H1 (cell line): ENCODE data around the gene GRIA3. TPM values are rescaled to one million over a fixed set of nuclear protein-coding genes. Genes with fewer than 3 reads are reported as not detected.
A peak's percentile ranks its signal among the peaks of the same experiment; 100 is the strongest.

Experiments
- CTCF ChIA-PET: fragments of 300-600 bp; sonication (Branson Sonifier 250); formaldehyde crosslinking; loops from one replicate; lab custom pipeline; 2021; ENCODE audit not compliant: partially characterized antibody; lab: Charles Lee
- POLR2A ChIA-PET: fragments of 300-600 bp; sonication (Branson Sonifier 250); formaldehyde crosslinking; loops from one replicate; lab custom pipeline; 2021; ENCODE audit warnings: inconsistent platforms; ENCODE audit not compliant: partially characterized antibody; lab: Charles Lee
- DNase-seq, 2 experiments: peaks; one replicate each; pipeline versions ENCODE4 v3.0.0 to v3.0.0-alpha.2; 2010 to 2022; ENCODE audit warnings: low spot score in 2 of 2, low read depth in 1 of 2, mixed read lengths in 1 of 2
- FAIRE-seq: peaks from 2 replicates; lab custom pipeline; 2011; peaks lifted over from hg19 to GRCh38; lab: Jason Lieb, UNC
- H2AFZ ChIP-seq: 2 replicates; pipeline ENCODE4 v1.8.1; 2012; ENCODE audit warnings: low read length, inconsistent platforms
- H2AK5ac ChIP-seq: 2 replicates; pipeline ENCODE4 v1.6.1; 2013; ENCODE audit warnings: low read depth, low read length
- H2BK120ac ChIP-seq: replicated peaks from 2 replicates; pipeline ENCODE3; 2013; ENCODE audit warnings: low read depth, low read length, inconsistent platforms
- H2BK12ac ChIP-seq: 2 replicates; pipeline ENCODE4 v1.6.1; 2013; ENCODE audit warnings: low read depth, low read length
- H2BK15ac ChIP-seq: 2 replicates; pipeline ENCODE4 v1.6.1; 2013; ENCODE audit warnings: low read length
- H2BK20ac ChIP-seq: 2 replicates; pipeline ENCODE4 v1.6.1; 2013; ENCODE audit warnings: low read length
- H2BK5ac ChIP-seq: 2 replicates; pipeline ENCODE4 v1.6.1; 2013; ENCODE audit warnings: low read depth, low read length
- H3K14ac ChIP-seq: 2 replicates; pipeline ENCODE4 v1.6.1; 2013; ENCODE audit warnings: inconsistent platforms; ENCODE audit not compliant: insufficient read length
- H3K18ac ChIP-seq: 2 replicates; pipeline ENCODE4 v1.6.1; 2013; ENCODE audit warnings: low read length; ENCODE audit errors: extremely low read depth
- H3K23ac ChIP-seq: 2 replicates; pipeline ENCODE4 v1.6.1; 2013; ENCODE audit warnings: inconsistent platforms; ENCODE audit not compliant: insufficient read length
- H3K23me2 ChIP-seq: 2 replicates; pipeline ENCODE4 v1.6.1; 2013; ENCODE audit warnings: low read depth, low read length
- H3K27ac ChIP-seq: 2 replicates; pipeline ENCODE4 v1.6.1; 2011; ENCODE audit warnings: low read depth, low read length, inconsistent platforms
- H3K27me3 ChIP-seq, 4 experiments: replicated peaks in 1 of 4; 1 replicate in 1 of 4; 2 replicates in 3 of 4; pipeline versions ENCODE4 v1.6.1 to v1.8.1; 2011 to 2013; ENCODE audit warnings: low read length in 3 of 4, mild to moderate bottlenecking in 3 of 4, inconsistent platforms in 2 of 4, mixed read lengths in 2 of 4, moderate library complexity in 1 of 4; ENCODE audit not compliant: control insufficient read depth in 3 of 4, insufficient read depth in 3 of 4; ENCODE audit errors: extremely low read depth in 1 of 4
- H3K36me3 ChIP-seq, 4 experiments: 2 replicates each; pipeline versions ENCODE4 v1.6.1 to v1.8.1; 2011 to 2013; ENCODE audit warnings: mild to moderate bottlenecking in 4 of 4, low read length in 3 of 4, moderate library complexity in 2 of 4, control low read depth in 1 of 4, inconsistent platforms in 1 of 4; ENCODE audit not compliant: insufficient read depth in 4 of 4, control insufficient read depth in 2 of 4
- H3K4ac ChIP-seq: replicated peaks from 2 replicates; pipeline ENCODE3; 2013; ENCODE audit warnings: low read length, low read depth, mixed read lengths, inconsistent platforms; ENCODE audit not compliant: insufficient read length
- H3K4me1 ChIP-seq, 4 experiments: replicated peaks in 1 of 4; 1 replicate in 1 of 4; 2 replicates in 3 of 4; pipeline versions ENCODE4 v1.6.1 to v1.8.1; 2011 to 2013; ENCODE audit warnings: low read length in 3 of 4, inconsistent platforms in 2 of 4, mixed read lengths in 1 of 4; ENCODE audit not compliant: insufficient read depth in 4 of 4, control insufficient read depth in 3 of 4
- H3K4me2 ChIP-seq, 2 experiments: 2 replicates each; pipeline versions ENCODE4 v1.6.1 to v1.8.1; 2011 to 2013; ENCODE audit warnings: low read depth in 2 of 2, low read length in 2 of 2, control low read depth in 1 of 2, inconsistent platforms in 1 of 2, mild to moderate bottlenecking in 1 of 2; ENCODE audit not compliant: insufficient read depth in 1 of 2
- H3K4me3 ChIP-seq, 4 experiments: fragments of 200-600, 300-600 bp in 1 of 4; sonication (generic), shearing (Covaris generic), sonication (Bioruptor Twin) in 1 of 4; 2 replicates each; pipeline versions ENCODE4 v1.5.1 to v1.8.1; 2011 to 2016; ENCODE audit warnings: low read length in 4 of 4, low read depth in 3 of 4, control low read depth in 2 of 4, inconsistent platforms in 2 of 4, mild to moderate bottlenecking in 2 of 4, mixed read lengths in 1 of 4, moderate library complexity in 1 of 4; ENCODE audit not compliant: insufficient read depth in 2 of 4; ENCODE audit errors: extremely low read depth in 1 of 4
- H3K56ac ChIP-seq: replicated peaks from 2 replicates; pipeline ENCODE3; 2013; ENCODE audit warnings: low read depth, mild to moderate bottlenecking, mixed read lengths, low read length, inconsistent platforms; ENCODE audit not compliant: insufficient read length
- H3K79me1 ChIP-seq: 2 replicates; pipeline ENCODE4 v1.6.1; 2013; ENCODE audit warnings: low read depth, low read length, control low read depth
- H3K79me2 ChIP-seq, 2 experiments: 2 replicates each; pipeline versions ENCODE4 v1.6.1 to v1.8.1; 2012 to 2013; ENCODE audit warnings: low read length in 2 of 2, mild to moderate bottlenecking in 2 of 2, inconsistent platforms in 1 of 2; ENCODE audit not compliant: insufficient read depth in 2 of 2, control insufficient read depth in 1 of 2
- H3K9ac ChIP-seq, 4 experiments: replicated peaks in 1 of 4; 1 replicate in 1 of 4; 2 replicates in 3 of 4; pipeline versions ENCODE4 v1.6.1 to v1.8.1; 2011 to 2013; ENCODE audit warnings: low read depth in 3 of 4, low read length in 3 of 4, control low read depth in 2 of 4, mild to moderate bottlenecking in 2 of 4, moderate library complexity in 2 of 4, inconsistent platforms in 1 of 4; ENCODE audit errors: extremely low read depth in 1 of 4
- H3K9me3 ChIP-seq, 2 experiments: 2 replicates each; pipeline versions ENCODE4 v1.6.1 to v1.8.1; 2012 to 2013; ENCODE audit warnings: mild to moderate bottlenecking in 2 of 2, moderate library complexity in 2 of 2, control low read depth in 1 of 2, inconsistent platforms in 1 of 2, low read depth in 1 of 2, low read length in 1 of 2, mixed read lengths in 1 of 2; ENCODE audit not compliant: insufficient read depth in 2 of 2
- H4K20me1 ChIP-seq, 2 experiments: replicated peaks in 1 of 2; 2 replicates each; pipeline versions ENCODE3 to v1.8.1; 2011 to 2013; ENCODE audit warnings: inconsistent platforms in 2 of 2, low read length in 2 of 2, mild to moderate bottlenecking in 1 of 2; ENCODE audit not compliant: insufficient read depth in 2 of 2, control insufficient read depth in 1 of 2
- H4K5ac ChIP-seq: 2 replicates; pipeline ENCODE4 v1.6.1; 2013; ENCODE audit warnings: low read length, low read depth, mixed read lengths, inconsistent platforms; ENCODE audit not compliant: insufficient read length
- H4K8ac ChIP-seq: 2 replicates; pipeline ENCODE4 v1.8.0; 2013; ENCODE audit warnings: mild to moderate bottlenecking, moderate library complexity, low read length, inconsistent platforms; ENCODE audit not compliant: insufficient read depth; ENCODE audit errors: extremely low read depth
- H4K91ac ChIP-seq: replicated peaks from 2 replicates; pipeline ENCODE3; 2013; ENCODE audit warnings: low read length, mixed read lengths, inconsistent platforms; ENCODE audit not compliant: insufficient read length
- KDM5A ChIP-seq: fragments of 200-600 bp; IDR thresholded peaks from 2 replicates; pipeline ENCODE4 v1.7.1; 2012; ENCODE audit warnings: mild to moderate bottlenecking, low read length, inconsistent platforms, mixed read lengths
- YY1 ChIP-seq: IDR thresholded peaks from 2 replicates; pipeline ENCODE4 v1.6.1; 2011; ENCODE audit warnings: low read depth, mild to moderate bottlenecking, low read length
- WGBS, 2 experiments: shearing (Covaris generic) in 1 of 2; methylation state at CpG; one replicate each; pipeline versions ENCODE4 v1.1.6 to v1.1.7; 2013 to 2015; ENCODE audit warnings: low lambda C conversion rate in 2 of 2, mixed read lengths in 2 of 2, inconsistent platforms in 1 of 2, low coverage in 1 of 2, missing lambda C conversion rate in 1 of 2; ENCODE audit not compliant: insufficient replicate concordance in 2 of 2, insufficient coverage in 1 of 2, insufficient read length in 1 of 2; ENCODE audit errors: extremely low coverage in 1 of 2, missing lambda C conversion rate in 1 of 2; 5-methylcytosine and 5-hydroxymethylcytosine counted together
- polyA plus RNA-seq, 7 experiments: library from polyadenylated mRNA; depleted of rRNA in 3 of 7; stranded (reverse) in 5 of 7; unstranded in 2 of 7; fragments of >200 nt in 5 of 7; fragments of 200-250 nt in 2 of 7; gene quantifications; 1 replicate in 5 of 7; 2 replicates in 1 of 7; 4 replicates in 1 of 7; pipeline versions ENCODE4 v1.2.1 to v1.2.3, GENCODE V29; 2011 to 2013; ENCODE audit warnings: missing spikeins in 2 of 7, mixed read lengths in 2 of 7
- total RNA-seq: library from RNA; stranded (reverse); fragmentation: NEBNext Ultra II Directional; extraction: Animal tissue kit (Norgen Biotek cat#: 25700); gene quantifications from 2 replicates; pipeline ENCODE4 v1.2.1, GENCODE V29; 2021

Gene GRIA3
- total and polyA plus RNA-seq, 2 of the 8 experiments (the other 6 are each of a cell fraction or from before 2014, with no cell fraction given) = 2.6 to 3.0 TPM

- Histone ChIP-seq H3K9me3 (no peaks in the 10 kb centered on the region), H3K4me3 (no peak overlapping the region), H3K23me2 (no peaks in the 10 kb centered on the region), H4K5ac (no peak overlapping the region), H3K27ac (no peak overlapping the region)
- peak; percentile 34; the same call in 1 of the 2 replicates for TF ChIP-seq YY1
- no peak for TF ChIP-seq KDM5A
- TF ChIP-seq, all 59 proteins: peak for 1
- H3K56ac ChIP-seq = no peak overlapping the region
- no peak overlapping the region for H3K9ac ChIP-seq
- WGBS, 2 experiments = 88% methylated on average over 5 of the region's 5 CpGs; no CpG with 5 or more reads in 1 of the 2 experiments
- no peak overlapping the region for H3K14ac ChIP-seq
- H3K4ac ChIP-seq = no peak overlapping the region
- no peaks in the 10 kb centered on the region for H3K79me2 ChIP-seq
- FAIRE-seq (no peak), DNase-seq (no peak)
- H2AK5ac ChIP-seq = no peak overlapping the region
- H2BK5ac ChIP-seq = no peak overlapping the region
- H3K79me1 ChIP-seq = no peaks in the 10 kb centered on the region
- H4K8ac ChIP-seq = no peak overlapping the region
- ChIA-PET POLR2A (no interaction called here), CTCF (no interaction called here)
- H3K23ac ChIP-seq = no peak overlapping the region
- H3K4me2 ChIP-seq = no peak overlapping the region
- H2AFZ ChIP-seq = no peak overlapping the region
- H3K36me3 ChIP-seq = no peaks in the 10 kb centered on the region
- H2BK12ac ChIP-seq = no peak overlapping the region
- H2BK20ac ChIP-seq = no peak overlapping the region
- no peak overlapping the region for H4K91ac ChIP-seq
- H3K27me3 ChIP-seq = no peaks in the 10 kb centered on the region
- H4K20me1 ChIP-seq = no peaks in the 10 kb centered on the region
- no peaks in the 10 kb centered on the region for H3K4me1 ChIP-seq
- H3K18ac ChIP-seq = no peak overlapping the region
- H2BK120ac ChIP-seq = no peak overlapping the region
- no peak overlapping the region for H2BK15ac ChIP-seq
Observed at GRCh38 chrX:123476611-123477219, 292.6 kb downstream of the GRIA3 start.
